ENCODE measurements around the gene CACNG4.

- TF ChIP-seq CTCF (IDR thresholded peaks at IDR 0.05), result no peak
- no peak for TF ChIP-seq POLR2A (IDR thresholded peaks at IDR 0.05; ENCODE audit: low read depth)
- TF ChIP-seq EP300 (IDR thresholded peaks at IDR 0.05), result no peak
Observed at GRCh38 chr17:66918896-66919295, 45.6 kb upstream of the CACNG4 start.

Data from esophagus muscularis mucosa (tissue), 4 donors.